Ramos (cell line): ENCODE measurements around the gene MARCO.
"Not testable (repeated sequence)": the region's sequence is repeated elsewhere in the genome, so short reads cannot be mapped to it uniquely, and the experiment has no call there.

Experiments
- in situ Hi-C: fragments of 300-500 bp; cut with MboI; formaldehyde crosslinking; loops from one replicate; pipeline ENCODE4 v1.14.3; 2022; ENCODE audit warnings: low sequenced_read_pairs; ENCODE audit not compliant: unreplicated experiment

Gene MARCO

DNA sequence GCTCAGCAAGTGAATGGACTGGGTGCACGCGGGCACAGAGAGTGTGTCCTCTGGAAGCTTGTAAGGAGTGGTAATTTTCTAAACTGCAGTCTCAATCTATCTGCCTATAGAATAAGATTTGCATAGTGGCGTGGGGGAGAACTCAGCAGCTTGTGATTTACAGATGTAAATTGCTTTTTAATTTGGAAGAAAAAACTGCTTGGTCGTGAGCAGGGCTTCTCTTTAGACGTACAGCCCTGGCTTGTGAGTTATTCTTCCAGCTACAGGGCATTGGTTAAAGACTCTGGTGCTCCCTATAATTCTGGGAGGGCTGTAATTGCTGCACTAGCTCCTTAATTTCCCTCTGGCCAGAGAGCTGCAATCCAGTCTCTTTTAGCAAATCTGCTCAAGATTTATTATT lies 84.9 kb downstream of the MARCO start:
- in situ Hi-C loops: no loop called here

DNA sequence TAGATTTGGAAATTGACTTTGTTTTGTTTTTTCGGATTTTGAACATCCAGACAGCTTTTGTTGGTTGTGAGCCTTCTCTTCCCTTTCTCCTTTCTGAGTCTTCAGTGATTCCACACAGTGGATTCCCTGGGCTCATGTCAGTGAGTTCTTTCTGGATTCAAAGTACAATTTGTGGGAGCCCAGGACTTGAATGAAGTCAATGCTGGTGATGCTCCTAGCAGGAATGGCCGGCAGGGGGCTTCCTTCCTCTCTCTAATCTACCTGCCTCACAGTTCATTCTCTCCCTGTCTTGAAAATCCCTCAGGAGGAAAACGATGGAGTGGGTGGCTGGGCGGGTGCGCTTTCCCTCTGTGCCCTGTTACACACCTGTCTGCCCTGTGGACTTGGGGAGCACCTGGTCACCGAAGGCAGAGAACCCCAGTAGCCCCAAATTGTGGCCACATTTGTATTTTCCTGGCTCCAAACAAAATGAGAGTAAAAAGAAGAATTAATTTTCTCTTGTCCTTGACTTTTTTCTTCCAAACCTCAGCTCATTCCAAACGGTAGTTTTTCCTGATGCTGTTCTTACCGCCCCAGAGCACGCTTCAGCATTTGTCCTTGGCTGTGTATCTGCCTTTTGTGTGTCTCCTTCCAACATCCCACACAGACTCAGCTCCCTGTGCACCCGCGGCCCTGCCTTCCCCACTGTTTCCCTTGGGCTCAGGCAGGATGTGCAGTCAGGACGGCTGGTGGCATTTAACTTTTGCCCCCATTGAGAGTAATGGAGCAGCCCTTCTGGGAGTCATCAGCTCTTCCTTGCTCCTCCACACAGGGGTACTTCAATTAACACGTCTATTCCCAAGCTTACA lies 86.6 kb downstream of the MARCO start:
- in situ Hi-C loops: no loop called here

DNA sequence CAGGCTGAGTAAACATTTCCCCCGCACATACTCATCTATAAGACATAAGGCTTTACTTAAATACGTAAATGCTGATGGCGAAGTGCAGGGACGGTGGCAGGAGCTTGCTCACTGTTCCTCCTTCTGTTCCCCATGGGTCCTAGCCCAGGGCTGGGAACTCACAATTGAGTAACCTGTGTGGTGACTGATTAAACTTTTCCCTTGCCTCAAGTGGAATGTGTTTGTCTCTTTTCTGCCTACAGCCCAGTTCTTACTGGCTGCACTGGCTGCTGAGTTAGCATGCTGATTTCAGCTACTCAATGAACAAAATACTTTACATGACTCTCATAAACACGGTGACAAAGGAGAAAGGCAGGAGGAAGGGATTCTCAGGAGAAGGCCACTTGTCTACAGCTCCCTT lies 87.3 kb downstream of the MARCO start:
- in situ Hi-C loops: no loop called here

DNA sequence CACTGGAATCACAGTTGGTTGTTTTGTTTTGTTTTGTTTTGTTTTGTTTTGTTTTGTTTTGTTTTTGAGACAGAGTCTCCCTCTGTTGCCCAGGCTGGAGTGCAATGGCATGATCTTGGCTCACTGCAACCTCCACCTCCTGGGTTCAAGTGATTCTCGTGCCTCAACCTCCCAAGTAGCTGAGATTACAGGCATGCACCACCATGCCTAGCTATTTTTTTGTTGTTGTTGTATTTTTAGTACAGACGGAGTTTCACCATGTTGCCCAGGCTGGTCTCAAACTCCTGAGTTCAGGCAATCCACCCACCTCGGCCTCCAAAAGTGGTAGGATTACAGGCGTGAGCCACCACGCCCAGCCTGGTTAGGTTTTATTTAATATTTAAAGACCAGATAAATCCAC lies 95.9 kb downstream of the MARCO start:
- in situ Hi-C loops: not testable (repeated sequence)

DNA sequence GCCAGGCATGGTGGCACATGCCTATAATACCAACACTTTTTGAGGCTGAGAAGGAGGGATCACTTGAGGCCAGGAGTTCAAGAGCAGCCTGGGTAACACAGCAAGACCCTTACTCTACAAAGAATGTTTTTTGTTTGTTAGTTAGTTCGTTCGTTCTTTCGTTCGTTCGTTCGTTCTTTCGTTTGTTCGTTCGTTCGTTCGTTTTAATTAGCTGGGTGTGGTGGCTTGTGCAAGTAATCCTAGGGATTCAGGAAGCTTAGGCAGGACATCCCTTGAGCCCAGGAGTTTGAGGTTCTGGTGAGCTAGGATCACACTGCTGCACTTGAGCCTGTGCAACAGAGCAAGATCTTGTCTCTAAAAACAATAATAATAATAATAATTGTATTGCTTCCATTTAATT lies 98.7 kb downstream of the MARCO start:
- in situ Hi-C loops: no loop called here
